Measurements from ENCODE around the gene DCAF8L2. TPM values are rescaled to one million over a fixed set of nuclear protein-coding genes. Genes with fewer than 3 reads are reported as not detected.

The DCAF8L2 gene
- total and polyA plus RNA-seq, 2 of the 13 experiments (the other 11 are each of a cell fraction or from before 2014, with no cell fraction given), result not detected

- H3K4me3 ChIP-seq (replicated peaks in 1 of 3; ENCODE audit: insufficient read depth in 1 of 3, low read depth in 2 of 3, low read length in 3 of 3), result no peak overlapping the region
- no peak overlapping the region for H3K27ac ChIP-seq (ENCODE audit: extremely low read length, insufficient read depth, low read length)
- DNase-seq (ENCODE audit: low spot score) (no peak), FAIRE-seq (no peak), ATAC-seq (no peak)
- H4K20me1 ChIP-seq (ENCODE audit: insufficient read depth, low read length), result no peaks in the 10 kb centered on the region
- H3K4me1 ChIP-seq (ENCODE audit: insufficient read depth, low read length), result no peaks in the 10 kb centered on the region
- no peak for TF ChIP-seq PCBP1 (IDR thresholded peaks at IDR 0.05; ENCODE audit: borderline replicate concordance, low read depth, low read length)
- no peak for TF ChIP-seq ZNF30 (CRISPR knock-in tag; IDR thresholded peaks at IDR 0.05)
- TF ChIP-seq ZNF737 (CRISPR knock-in tag; IDR thresholded peaks at IDR 0.05; ENCODE audit: borderline replicate concordance), result no peak
- TF ChIP-seq ZNF746 (CRISPR knock-in tag; IDR thresholded peaks at IDR 0.05), result no peak
- no peak for TF ChIP-seq GLMP (CRISPR knock-in tag; IDR thresholded peaks at IDR 0.05; ENCODE audit: borderline replicate concordance)
- no peak for TF ChIP-seq ZNF570 (CRISPR knock-in tag; IDR thresholded peaks at IDR 0.05; ENCODE audit: borderline replicate concordance)
- no peak for TF ChIP-seq UBTF (CRISPR knock-in tag; IDR thresholded peaks at IDR 0.05)
- TF ChIP-seq CBX5 (CRISPR knock-in tag; IDR thresholded peaks at IDR 0.05; ENCODE audit: borderline replicate concordance), result no peak
- TF ChIP-seq DNMT1 (CRISPR knock-in tag; IDR thresholded peaks at IDR 0.05), result no peak
- no peak for TF ChIP-seq ATAD3A (CRISPR knock-in tag; IDR thresholded peaks at IDR 0.05)
- TF ChIP-seq ATF5 (CRISPR knock-in tag; IDR thresholded peaks at IDR 0.05; ENCODE audit: low read depth), result no peak
- no peak for TF ChIP-seq RFX3 (CRISPR knock-in tag; IDR thresholded peaks at IDR 0.05)
- no peak for TF ChIP-seq NCOR1 (IDR thresholded peaks at IDR 0.05; ENCODE audit: borderline replicate concordance, low read length)
- TF ChIP-seq CENPBD1 (CRISPR knock-in tag; IDR thresholded peaks at IDR 0.05; ENCODE audit: borderline replicate concordance, low read depth), result no peak
- TF ChIP-seq ZNF879 (CRISPR knock-in tag; IDR thresholded peaks at IDR 0.05), result no peak
- no peak for TF ChIP-seq GRHL1 (CRISPR knock-in tag; conservative IDR thresholded peaks at IDR 0.05)
- H3K79me2 ChIP-seq (ENCODE audit: insufficient read depth, low read length), result no peaks in the 10 kb centered on the region
- no peak overlapping the region for H2AFZ ChIP-seq (ENCODE audit: low read length)
- intact Hi-C loops (cut with micrococcal nuclease; ENCODE audit: unreplicated experiment), result no loop called here
- H3K4me2 ChIP-seq (ENCODE audit: low read depth, low read length), result no peak overlapping the region
- 0% methylated on average over 3 of the region's 3 CpGs for WGBS (ENCODE audit: low lambda C conversion rate)
- BruUV-seq (replicated peaks), result no TSS peak
- in situ Hi-C loops (cut with HindIII; ENCODE audit: extremely low pct_ligation_motif_present, low pct_unique_long_range_greater_than_20kb), result no loop called here
- no peaks in the 10 kb centered on the region for H3K36me3 ChIP-seq (replicated peaks in 1 of 2; ENCODE audit: control insufficient read depth in 1 of 2, insufficient read depth in 2 of 2, low read length in 2 of 2)
- no peak overlapping the region for H3K9ac ChIP-seq (ENCODE audit: insufficient read depth, low read depth, low read length)
- no peaks in the 10 kb centered on the region for H3K27me3 ChIP-seq (ENCODE audit: control insufficient read depth in 1 of 2, insufficient read depth in 2 of 2, low read length in 2 of 2)
- POLR2A ChIA-PET, result no interaction called here
- H3K9me3 ChIP-seq (ENCODE audit: low read length), result no peaks in the 10 kb centered on the region
- CTCF ChIA-PET (ENCODE audit: low intra/inter-chr PET ratio, low total read pairs), result no interaction called here
Measured at GRCh38 chrX:27728291-27728690, 138.1 kb downstream of the DCAF8L2 start.

Data from HepG2 (cell line).